Medulla oblongata (tissue), 1 donor: ENCODE data around the gene PLXNC1.

Source experiments
- DNase-seq: peaks from one replicate; pipeline ENCODE4 v3.0.0-alpha.2; 2015; ENCODE audit errors: extremely low spot score

PLXNC1 gene

DNA sequence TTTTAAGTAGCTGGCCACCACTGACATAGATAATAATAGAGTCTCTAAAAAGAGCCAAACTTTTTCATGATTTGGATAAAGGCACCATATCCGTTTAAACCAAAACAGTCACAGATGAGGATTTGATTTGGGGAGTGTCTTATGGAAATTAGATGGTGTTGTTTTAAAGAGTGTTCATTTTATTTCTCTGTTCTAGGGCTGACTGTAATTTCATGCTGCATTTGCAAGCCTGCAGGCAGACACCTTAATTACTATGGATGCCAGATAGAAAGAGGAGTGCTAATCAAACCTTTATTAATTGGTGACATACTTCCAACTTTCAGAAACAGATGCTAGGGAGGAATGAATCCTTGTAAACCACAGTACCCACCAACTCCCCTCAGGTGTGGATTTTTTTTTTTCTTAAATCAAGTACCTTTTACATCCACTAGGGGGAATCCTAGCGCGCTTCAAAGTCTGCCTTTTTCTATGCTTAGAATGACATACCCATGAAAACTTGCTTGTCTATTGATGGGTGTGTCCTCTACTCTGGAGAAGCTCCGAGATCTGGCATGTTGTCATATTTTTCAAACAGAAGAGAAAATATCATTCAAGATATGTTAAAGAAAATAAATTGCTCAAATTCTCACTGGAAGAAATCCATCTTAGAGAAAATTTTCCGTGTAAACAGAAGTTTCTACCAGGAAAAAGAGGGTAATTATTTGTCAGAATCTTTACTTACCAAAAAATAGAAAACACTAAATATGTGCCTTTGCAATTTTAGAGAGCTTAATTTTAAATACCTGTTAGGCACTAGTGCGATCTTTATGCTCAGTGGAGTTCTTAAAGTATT lies 14.2 kb upstream of the PLXNC1 start:
- peak; percentile 60 for DNase-seq

DNA sequence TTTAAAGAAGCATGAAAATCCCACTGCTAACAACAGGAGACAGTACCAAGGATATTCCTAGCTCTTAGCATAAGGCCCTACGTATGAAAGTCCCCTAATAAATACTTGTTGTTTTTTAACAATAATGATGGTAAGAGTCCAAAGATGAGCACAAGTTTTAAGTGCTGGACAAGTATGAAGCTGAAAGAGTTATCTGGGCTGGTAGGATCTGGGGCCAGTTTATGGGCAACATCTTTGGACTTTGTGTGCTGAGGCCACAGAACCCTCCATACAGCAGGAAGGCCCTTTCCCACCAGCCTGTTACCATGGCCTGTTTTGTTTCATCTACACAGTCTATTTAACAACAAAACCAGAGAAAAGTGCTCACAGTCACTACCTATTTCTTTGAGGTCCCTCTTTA lies 12.5 kb upstream of the PLXNC1 start:
- no peak for DNase-seq

DNA sequence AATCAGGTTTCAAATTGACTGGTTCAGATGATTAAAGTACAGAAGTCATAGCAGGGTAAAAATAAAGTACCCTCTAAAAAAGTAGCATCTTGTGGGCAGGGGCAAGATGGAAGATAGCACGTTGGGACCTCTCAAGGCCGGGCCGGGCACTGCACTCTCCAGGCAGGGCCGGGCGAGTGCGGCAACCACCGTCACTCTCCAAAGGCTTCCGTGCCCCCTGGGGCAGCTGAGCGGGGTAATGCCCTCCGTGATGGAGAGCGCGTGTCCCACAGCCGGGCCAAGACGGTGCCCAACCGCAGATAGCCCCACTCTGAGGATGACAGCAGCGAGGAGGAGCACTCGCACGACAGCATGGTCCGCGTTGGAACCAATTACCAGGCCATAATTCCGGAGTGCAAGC lies 8.6 kb upstream of the PLXNC1 start:
- no peak for DNase-seq

DNA sequence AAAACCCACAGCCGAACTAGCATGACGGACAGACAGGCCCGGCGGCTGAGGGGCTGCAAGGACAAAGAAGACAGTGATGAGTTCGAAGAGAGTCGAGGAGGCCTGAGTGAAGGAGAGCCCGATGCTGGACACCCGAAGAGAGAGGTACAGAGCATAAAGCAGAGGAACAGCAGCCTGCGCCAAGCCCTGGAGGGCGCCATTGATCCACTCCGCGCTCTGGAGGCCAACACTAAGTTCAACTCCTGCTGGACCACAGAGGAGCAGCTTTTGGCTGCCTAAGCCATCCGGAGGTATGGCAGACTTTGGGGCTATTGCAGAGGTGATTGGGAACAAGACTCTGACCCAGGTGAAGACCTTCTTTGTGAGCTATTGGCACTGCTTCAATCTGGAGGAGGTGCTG lies 7.8 kb upstream of the PLXNC1 start:
- no peak for DNase-seq

DNA sequence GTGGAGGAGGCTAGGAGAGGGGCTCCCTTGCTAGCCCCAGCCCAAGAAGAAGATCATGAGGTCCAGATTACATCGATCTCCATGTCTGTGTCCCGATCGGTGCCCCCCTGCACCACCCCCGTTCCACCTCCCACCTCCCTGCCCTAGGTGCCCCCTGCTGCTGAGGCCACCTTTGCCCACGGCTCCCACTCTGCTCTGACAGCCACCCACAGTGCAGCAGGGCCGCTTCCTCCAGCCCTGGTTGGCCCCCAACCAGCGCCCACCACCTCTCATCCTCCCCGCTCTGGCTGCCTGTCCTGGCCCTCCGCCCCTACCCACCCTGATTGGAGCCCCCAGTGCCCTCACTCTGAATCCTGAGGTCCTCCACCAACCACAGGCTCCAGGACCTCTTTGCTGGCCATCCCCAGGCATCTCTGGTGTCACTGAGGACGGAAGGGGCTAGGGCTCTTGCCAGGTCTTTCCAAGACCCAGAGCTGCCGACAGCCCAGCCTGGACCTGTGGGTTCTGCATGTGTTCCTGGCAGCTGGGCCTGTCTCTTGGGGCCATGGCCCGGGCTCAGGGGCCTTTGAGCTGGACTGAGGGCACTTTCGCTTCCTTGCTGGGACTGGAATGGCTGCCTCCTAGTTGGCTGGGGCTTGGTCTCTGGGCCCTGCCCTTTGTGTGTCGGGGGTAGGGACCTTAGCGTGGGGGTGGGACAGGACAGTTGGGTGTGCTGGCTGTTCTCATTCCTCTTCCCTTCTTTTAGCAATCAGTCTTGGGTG lies 7.2 kb upstream of the PLXNC1 start:
- no peak for DNase-seq

DNA sequence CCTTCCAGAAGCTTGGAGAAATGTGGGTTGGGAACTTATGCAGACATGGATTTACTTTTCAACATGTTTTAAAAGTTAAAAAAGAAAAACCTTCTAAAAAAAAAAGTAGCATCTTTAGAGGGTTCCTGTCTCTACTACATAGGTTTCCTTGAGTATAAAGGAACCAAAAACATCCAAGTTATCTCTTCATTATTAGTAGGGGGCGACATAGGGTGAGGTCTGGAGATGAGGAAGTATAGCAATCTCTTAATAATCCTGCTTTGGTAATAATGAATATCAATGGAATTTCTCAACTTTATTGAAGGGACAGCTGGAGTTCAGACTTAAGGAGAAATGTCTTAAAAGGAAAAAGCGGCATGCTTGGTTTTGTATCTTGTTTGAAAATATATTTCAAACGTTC lies 6.5 kb upstream of the PLXNC1 start:
- DNase-seq, result no peak

DNA sequence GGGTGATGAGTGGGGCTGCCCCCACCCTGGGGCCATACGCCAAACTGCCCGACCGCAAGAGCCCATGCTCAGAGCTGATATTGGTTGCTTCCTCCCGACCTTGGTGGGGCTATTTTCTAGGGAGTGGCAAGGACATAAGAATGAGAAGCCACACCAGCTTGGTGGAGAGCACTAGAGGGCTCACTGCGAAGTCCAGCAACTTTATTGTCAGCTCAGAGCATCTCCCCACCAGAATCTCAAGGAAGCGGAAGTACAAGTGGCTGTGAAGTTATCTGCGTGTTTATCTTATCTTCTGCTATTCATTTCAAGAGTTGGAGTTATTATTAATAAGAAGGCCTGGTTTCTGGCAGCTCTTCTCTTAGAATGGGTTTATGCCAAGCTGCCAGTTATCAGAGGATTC lies 4.9 kb upstream of the PLXNC1 start:
- DNase-seq, result no peak

DNA sequence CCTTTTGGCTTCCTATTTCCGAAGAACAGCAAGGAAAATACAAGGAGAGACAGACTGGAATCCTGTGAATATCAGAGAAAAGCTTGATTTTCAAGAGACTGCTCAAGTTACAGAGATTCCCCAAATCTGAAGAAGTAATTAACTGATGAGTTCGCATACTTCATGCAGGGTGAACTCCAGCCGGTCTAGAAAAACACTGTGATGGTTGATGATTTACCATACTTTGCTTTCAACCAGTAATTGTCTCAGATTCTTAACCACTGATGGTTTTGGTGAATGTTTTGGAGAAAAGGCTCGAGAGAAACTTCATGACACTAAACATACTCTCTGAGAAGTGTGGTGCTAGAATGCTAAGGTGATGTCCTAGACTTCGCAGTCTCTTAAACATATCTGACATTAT lies 4.4 kb upstream of the PLXNC1 start:
- DNase-seq, result no peak

DNA sequence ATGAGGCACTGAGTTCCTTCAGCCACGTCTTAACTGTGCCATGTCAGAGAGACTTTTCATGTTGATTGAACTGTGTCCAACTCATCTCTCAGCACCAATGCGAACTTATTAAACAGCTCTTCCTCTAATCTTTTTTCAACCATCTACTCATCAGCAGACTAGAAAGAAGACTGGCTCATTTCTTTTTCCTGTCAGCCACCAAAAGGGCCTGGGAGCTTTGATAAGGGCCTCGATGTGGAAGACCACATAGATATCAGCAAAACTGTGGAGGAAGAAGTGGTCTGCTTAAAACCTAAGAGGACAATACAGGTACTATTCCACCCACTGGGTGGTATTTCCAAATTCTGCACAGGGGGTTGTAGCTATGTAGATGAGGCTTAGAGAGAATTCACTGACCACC lies 3.6 kb upstream of the PLXNC1 start:
- DNase-seq, result no peak

DNA sequence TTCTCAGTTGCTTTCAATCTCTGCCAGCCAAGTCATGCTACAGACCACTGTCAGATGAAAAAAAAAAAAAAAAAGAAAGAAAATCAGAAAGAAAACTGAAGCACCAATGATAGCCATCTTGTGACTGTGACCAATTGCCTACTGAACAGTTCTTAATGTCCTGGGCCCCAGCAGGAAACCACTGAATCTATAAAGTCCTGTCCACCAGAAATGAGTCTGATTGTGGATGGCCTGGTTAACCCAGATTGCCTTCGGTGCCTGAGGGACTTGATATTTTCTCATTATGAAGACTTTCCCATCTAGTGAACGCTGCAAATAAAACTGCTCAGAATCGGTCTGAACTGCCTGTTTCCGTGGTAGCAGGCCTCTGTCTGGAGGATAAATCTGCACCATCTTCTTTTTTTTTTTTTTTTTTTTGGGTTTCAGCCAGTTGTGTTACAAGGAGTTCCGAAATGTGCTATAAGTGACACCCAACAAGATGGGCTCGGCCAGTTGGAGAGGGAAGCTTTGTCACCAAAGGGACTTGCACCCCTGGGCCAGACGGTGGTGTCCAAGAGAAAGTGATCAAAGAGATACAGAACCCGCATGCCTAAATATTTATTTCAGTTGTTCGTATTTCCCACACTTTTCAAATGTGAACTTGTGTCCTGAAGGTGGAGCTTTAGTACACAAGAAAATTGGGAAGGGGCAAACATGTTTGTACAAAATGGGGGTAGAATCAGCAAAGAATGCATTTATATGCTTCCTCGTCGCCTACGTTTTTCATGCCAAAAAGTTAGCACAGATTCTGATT lies 3.0 kb upstream of the PLXNC1 start:
- peak; percentile 77 for DNase-seq

DNA sequence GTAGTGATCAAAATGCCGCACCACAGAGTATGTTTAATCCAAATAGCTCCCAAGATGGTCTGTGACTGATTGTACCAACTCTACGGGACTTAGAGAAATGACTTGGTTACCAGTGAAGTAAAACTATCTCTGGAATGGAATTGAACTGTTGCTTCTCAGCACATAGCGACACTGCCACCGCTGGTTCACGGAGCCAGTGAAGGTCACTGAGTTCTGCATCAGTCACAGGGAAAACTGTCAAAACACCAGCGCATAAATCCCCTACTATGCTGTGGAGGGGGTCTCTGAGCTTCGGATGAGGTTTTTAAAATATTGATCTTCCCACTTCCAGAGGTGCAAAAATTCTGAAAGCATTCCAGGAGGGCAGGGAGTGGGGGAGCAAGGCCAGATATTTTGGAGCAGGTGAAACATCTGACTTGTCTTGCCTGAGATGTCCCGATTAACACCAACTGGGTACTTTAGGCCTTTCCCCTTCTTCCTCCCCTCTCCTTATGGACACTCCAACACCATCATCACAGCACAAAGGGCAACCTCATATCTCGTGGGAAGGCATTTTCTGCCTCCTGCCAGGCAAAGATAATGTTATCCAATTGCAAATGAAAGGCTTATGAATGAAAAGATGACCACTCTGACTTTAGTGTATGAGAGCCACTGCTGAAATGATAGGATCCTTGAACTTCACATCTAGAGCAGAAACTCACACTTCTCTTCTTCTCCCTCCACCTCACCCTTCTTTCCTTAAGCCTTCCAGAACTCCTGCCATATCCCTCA lies 2.0 kb upstream of the PLXNC1 start:
- no peak for DNase-seq

DNA sequence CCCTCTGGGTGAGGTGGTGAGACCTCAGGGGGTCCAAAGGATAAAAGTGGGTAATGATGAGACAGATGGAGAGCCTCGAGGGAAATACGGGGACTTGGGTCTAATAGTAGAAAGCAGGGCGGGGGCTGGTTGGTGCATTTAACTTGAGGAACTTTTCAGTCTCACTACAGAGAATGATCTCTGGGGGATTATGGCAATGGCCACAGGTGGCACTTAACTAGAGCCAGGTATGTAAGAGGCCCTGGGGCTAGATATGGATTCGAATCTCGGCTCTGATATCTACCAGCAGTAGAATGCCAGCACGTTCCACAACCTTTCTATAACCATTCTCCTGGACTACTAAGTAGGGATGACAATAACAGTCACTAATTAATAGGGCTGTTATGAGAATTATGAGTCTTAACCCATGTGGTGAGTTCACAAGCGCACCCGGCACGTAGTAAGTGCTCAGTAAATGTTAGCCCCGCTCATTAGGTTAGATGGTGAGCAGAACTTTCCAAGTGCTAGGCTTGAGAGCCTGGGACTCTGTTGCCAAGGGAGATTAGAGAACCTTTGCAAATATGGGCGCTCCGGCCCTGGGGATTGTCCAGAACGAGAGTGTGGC lies 888 bp upstream of the PLXNC1 start:
- no peak for DNase-seq

DNA sequence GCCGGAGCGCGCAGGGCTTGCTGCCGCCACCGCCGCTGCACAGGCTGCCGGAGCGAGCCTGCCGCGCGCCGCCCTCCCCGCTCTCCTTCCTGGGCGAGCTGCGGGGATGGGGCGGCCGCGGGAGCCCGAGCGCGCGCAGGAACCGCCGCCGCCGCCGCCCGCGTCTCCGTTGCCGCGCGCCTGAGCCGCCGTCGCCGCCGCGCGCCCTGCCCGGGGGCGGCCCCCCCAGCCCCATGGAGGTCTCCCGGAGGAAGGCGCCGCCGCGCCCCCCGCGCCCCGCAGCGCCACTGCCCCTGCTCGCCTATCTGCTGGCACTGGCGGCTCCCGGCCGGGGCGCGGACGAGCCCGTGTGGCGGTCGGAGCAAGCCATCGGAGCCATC lies 352 bp downstream of the PLXNC1 start:
- DNase-seq, result no peak

DNA sequence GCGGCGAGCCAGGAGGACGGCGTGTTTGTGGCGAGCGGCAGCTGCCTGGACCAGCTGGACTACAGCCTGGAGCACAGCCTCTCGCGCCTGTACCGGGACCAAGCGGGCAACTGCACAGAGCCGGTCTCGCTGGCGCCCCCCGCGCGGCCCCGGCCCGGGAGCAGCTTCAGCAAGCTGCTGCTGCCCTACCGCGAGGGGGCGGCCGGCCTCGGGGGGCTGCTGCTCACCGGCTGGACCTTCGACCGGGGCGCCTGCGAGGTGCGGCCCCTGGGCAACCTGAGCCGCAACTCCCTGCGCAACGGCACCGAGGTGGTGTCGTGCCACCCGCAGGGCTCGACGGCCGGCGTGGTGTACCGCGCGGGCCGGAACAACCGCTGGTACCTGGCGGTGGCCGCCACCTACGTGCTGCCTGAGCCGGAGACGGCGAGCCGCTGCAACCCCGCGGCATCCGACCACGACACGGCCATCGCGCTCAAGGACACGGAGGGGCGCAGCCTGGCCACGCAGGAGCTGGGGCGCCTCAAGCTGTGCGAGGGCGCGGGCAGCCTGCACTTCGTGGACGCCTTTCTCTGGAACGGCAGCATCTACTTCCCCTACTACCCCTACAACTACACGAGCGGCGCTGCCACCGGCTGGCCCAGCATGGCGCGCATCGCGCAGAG lies 873 bp downstream of the PLXNC1 start:
- DNase-seq, result no peak

DNA sequence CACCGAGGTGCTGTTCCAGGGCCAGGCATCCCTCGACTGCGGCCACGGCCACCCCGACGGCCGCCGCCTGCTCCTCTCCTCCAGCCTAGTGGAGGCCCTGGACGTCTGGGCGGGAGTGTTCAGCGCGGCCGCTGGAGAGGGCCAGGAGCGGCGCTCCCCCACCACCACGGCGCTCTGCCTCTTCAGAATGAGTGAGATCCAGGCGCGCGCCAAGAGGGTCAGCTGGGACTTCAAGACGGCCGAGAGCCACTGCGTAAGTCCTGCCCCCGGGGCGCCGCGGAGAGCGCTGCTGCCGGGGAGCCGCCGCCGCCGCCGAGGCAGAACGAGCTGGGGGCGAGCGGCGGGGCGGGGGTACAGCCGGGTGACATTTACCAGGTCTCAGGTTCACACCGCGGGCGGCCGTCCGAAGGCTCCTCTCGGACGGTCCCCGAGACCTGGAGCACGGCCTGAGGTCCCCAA lies 1.4 kb downstream of the PLXNC1 start:
- DNase-seq, result peak; percentile 61

DNA sequence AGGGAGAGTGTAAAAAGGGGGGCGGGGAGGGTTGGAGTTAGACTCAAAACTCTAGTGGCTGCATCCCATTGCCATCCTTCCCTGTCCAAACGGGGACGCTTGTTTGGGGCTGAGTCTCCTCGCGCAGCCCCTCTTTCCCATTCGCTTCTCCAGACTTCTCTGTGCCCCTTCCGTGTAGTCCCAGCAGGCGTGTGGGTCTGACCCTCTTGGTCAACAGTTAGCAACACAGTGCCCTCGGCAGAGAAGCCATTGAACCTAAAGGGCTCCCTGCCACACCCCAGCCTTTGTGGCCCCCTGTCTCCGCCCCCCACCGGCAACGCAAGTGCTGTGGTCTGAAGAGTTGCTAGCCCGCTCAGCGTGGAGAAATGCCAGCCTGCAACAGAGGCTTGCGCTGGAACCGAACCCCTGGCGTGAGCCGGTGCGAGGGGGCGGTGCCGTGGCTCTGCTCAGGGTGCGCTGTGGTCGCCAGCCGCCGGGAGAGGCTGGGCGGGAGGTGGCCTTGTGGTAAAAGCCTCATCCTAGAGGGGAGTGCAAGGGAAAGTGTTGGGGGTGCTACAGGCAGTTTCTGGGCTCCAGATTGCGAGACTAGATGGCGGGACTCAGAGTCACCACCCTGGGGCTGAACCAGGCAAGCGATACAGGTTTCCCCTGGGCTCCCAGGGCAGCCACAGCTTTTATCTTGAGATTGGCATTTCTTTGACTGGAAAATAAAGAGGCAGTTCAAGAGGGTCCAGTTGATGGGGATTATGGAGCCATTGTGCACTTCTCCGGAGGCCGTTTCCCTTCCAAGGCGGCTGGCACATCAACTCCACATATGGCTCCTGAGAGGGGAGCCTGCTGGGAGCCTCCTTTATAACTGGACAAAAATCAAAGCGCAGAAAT lies 2.1 kb downstream of the PLXNC1 start:
- peak; percentile 34 for DNase-seq

DNA sequence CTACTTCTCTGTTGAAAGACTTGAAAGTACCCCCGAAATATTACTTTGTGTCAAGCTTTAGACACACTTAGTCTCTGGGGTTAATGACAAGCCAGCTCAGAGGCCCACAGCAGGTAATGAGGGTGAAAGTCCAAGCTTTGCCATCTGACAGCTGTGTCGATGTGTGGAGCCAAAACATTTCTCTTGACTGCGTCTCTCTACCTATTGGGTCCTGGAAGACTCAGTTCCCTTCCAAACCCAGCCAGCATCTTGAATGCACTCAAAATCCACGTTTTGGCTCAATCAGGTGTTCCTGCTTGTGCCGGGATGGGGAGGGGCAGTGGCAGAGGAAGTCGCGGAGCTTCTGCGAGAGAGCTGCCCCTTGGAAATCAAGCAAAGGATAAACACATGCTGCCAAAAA lies 3.2 kb downstream of the PLXNC1 start:
- no peak for DNase-seq

DNA sequence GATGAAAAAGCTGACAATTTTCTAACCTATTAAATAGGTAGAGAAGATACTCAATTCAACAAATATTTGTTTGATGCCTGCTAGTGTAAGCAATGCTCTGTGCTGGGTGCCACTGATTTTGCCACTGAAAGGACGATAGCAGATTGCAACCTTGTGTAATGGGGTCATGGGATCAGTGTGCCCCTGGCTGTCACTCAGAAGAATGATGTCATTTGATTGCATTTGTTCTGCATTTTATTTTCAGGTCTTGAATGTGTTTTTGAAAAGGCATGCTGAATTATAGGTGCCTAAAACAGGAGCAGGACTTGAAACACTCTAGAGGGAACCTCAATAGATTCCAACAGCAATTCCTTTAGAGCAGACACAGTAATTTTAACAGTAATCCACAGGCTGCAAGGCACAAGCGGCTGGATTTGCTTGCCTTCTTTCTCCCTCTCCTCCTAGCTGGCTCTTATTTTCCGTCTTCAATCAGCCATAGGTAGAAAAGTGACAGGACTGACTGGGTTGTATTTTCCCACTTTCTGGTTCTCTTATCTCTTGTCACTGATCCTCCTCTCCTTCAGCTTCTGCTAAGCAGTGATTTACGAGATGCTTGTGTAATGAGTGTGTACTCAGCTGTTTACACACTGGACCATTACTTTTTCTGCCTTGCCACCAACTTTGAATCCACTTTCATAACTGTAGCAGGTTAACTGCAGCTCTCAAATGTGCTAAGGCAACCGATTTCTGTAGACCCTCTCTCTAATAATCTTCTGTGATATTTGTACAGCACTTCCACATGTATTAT lies 4.1 kb downstream of the PLXNC1 start:
- DNase-seq, result peak; percentile 50

DNA sequence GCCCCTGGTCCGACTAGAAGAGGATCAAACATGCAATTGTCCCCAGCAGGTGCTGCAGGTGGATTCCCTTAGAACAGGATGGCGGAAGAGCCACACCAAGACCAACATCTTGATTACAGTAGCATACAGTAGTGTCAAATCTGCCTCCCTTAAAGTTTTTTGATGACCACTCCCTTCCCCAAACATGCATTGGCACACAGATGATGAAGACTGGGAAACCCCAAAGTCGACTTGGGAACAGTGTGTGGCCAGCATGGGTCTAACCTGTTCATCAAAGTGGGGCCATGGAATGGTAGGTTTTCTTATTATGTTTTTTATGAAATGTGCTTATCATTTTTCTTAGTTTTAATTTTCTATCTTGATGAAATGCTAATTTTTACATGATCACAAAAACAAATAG lies 8.8 kb downstream of the PLXNC1 start:
- no peak for DNase-seq
